ENCODE data around the gene PDE4A. TPM values are rescaled to one million over a fixed set of nuclear protein-coding genes. Genes with fewer than 3 reads are reported as not detected.

PDE4A gene
- total RNA-seq, 4 donors from 2014 or later, result 3.7 to 7.9 (median 5.6) TPM

GRCh38 chr19:10478476-10478875 is 58.1 kb downstream of the PDE4A start:
- WGBS, result 25% methylated on average over 5 of the region's 5 CpGs
- peak overlapping the region; percentile 48 for H3K4me3 ChIP-seq

GRCh38 chr19:10478903-10479384 is 58.6 kb downstream of the PDE4A start:
- H3K4me1 ChIP-seq, result peaks cover 16% of the 10 kb centered on the region
- H3K4me3 ChIP-seq, result peak overlapping the region; percentile 48
- H3K9me3 ChIP-seq, result no peaks in the 10 kb centered on the region
- H3K36me3 ChIP-seq, result no peaks in the 10 kb centered on the region
- TF ChIP-seq CTCF (IDR thresholded peaks at IDR 0.05) (peak; percentile 26 to 80), EP300 (IDR thresholded peaks at IDR 0.05) (no peak)
- peak overlapping the region; percentile 14 for H3K27ac ChIP-seq
- WGBS, result under 1% methylated on average over 16 of the region's 36 CpGs
- H3K27me3 ChIP-seq, result no peaks in the 10 kb centered on the region
- peak; percentile 93 to 96 for DNase-seq (ENCODE audit: low spot score in 2 of 2)

More at GRCh38 chr19:10478476-10478875, 58.1 kb downstream of the PDE4A start:
- Histone ChIP-seq H3K4me1 (peaks cover 16% of the 10 kb centered on the region), H3K27me3 (no peaks in the 10 kb centered on the region), H3K36me3 (no peaks in the 10 kb centered on the region), H3K27ac (no peak overlapping the region), H3K9me3 (no peaks in the 10 kb centered on the region)
- no peak for DNase-seq (ENCODE audit: low spot score in 2 of 2)
- TF ChIP-seq POLR2AphosphoS5 (IDR thresholded peaks at IDR 0.05) (no peak), POLR2A (IDR thresholded peaks at IDR 0.05) (no peak), CTCF (IDR thresholded peaks at IDR 0.05) (no peak), EP300 (IDR thresholded peaks at IDR 0.05) (no peak)

- H3K4me3 ChIP-seq, result no peak overlapping the region
- no peak overlapping the region for H3K27ac ChIP-seq
- H3K27me3 ChIP-seq, result no peaks in the 10 kb centered on the region
- TF ChIP-seq CTCF (IDR thresholded peaks at IDR 0.05) (no peak), EP300 (IDR thresholded peaks at IDR 0.05) (no peak), POLR2A (IDR thresholded peaks at IDR 0.05) (no peak), POLR2AphosphoS5 (IDR thresholded peaks at IDR 0.05) (no peak)
- H3K4me1 ChIP-seq, result no peaks in the 10 kb centered on the region
- 89% methylated on average over 13 of the region's 13 CpGs for WGBS
- H3K36me3 ChIP-seq, result peaks cover 67% of the 10 kb centered on the region
- H3K9me3 ChIP-seq, result no peaks in the 10 kb centered on the region
- DNase-seq (ENCODE audit: low spot score in 2 of 2), result no peak
Measured at GRCh38 chr19:10486551-10486950, 66.2 kb downstream of the PDE4A start.

GRCh38 chr19:10491472-10492047 is 71.2 kb downstream of the PDE4A start:
- peaks cover 84% of the 10 kb centered on the region for H3K36me3 ChIP-seq
- 88% methylated on average over 29 of the region's 43 CpGs for WGBS
- H3K27ac ChIP-seq, result no peak overlapping the region
- no peaks in the 10 kb centered on the region for H3K4me1 ChIP-seq
- H3K27me3 ChIP-seq, result no peaks in the 10 kb centered on the region
- TF ChIP-seq POLR2A (IDR thresholded peaks at IDR 0.05) (no peak), POLR2AphosphoS5 (IDR thresholded peaks at IDR 0.05) (no peak), EP300 (IDR thresholded peaks at IDR 0.05) (no peak), CTCF (IDR thresholded peaks at IDR 0.05) (no peak)
- H3K9me3 ChIP-seq, result no peaks in the 10 kb centered on the region
- DNase-seq (ENCODE audit: low spot score in 2 of 2), result no peak
- H3K4me3 ChIP-seq, result no peak overlapping the region

GRCh38 chr19:10497371-10497770 is 77.0 kb downstream of the PDE4A start:
- no peak for DNase-seq (ENCODE audit: low spot score in 2 of 2)
- Histone ChIP-seq H3K27ac (no peak overlapping the region), H3K4me1 (peaks cover 40% of the 10 kb centered on the region), H3K9me3 (no peaks in the 10 kb centered on the region), H3K27me3 (no peaks in the 10 kb centered on the region), H3K36me3 (peaks cover 64% of the 10 kb centered on the region), H3K4me3 (no peak overlapping the region)
- TF ChIP-seq POLR2A (IDR thresholded peaks at IDR 0.05) (no peak), CTCF (IDR thresholded peaks at IDR 0.05) (no peak), EP300 (IDR thresholded peaks at IDR 0.05) (no peak), POLR2AphosphoS5 (IDR thresholded peaks at IDR 0.05) (no peak)
- 95% methylated on average over 4 of the region's 4 CpGs for WGBS

All from suprapubic skin (tissue), 4 donors.